KG1 (cell line): ENCODE data around the gene CFH.
"Not testable (repeated sequence)": the region's sequence is repeated elsewhere in the genome, so short reads cannot be mapped to it uniquely, and the experiment has no call there.

Experiments used
- DNase-seq: peaks from one replicate; lab custom pipeline; 2025; lab: John Stamatoyannopoulos, UW

CFH gene

DNA sequence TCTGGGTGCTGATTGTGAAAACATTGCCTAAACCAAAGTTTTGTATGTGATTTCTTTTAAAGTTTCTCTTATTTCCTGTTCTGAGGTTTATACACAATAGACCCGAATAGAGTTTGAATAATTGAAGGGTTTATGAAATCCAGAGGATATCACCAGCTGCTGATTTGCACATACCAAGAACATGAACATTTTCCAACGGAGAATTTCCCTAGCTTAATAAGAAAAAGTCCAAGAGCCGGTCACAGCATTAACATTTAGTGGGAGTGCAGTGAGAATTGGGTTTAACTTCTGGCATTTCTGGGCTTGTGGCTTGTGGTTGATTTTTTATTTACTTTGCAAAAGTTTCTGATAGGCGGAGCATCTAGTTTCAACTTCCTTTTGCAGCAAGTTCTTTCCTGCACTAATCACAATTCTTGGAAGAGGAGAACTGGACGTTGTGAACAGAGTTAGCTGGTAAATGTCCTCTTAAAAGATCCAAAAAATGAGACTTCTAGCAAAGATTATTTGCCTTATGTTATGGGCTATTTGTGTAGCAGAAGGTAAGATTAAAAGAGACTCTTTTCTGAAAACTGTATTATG lies at the start of gene CFH:
CFH (plus strand) TSS at position 407 of the 579 bp plus-strand sequence; CDS start at position 482, 75 bp downstream.
- peak; percentile 2 for DNase-seq

DNA sequence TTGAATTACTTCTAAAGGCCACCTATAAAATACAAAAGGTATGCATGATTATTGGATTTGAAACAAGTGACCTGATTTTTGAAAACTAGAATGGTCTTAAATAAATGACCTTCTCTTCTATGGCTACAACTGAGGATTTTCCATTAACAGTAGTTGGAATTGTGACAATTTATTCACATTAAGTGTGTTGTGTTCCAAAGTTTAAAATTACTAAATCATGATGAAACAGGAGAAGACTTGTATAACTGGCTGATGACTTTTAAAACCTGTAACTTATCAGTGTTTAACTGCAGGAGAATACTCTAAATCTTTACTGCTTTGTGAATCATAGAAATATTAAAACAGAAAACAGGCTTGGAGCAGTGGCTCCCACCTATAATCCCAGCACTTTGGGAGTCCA lies 48.2 kb upstream of the CFH start:
- DNase-seq: no peak

DNA sequence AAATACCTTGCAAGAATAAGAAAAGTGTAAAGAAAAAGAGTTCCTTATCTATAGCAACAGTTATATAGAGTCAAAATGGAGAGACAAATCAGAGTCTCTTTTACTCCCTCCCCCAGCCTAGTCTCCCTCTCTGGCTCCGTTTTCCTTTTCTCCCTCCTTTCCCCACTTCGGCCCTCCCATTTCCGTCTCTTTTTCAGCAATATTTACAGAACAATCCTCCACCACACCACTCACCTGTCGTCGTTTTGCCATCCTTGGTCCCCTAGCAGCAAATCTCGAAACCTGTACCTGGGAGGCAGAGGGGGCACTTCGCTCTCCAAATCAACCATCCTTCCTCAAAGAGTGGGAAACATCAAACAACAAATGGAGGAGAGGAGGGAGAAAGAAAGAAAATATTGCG lies 43.9 kb upstream of the CFH start:
- no peak for DNase-seq

DNA sequence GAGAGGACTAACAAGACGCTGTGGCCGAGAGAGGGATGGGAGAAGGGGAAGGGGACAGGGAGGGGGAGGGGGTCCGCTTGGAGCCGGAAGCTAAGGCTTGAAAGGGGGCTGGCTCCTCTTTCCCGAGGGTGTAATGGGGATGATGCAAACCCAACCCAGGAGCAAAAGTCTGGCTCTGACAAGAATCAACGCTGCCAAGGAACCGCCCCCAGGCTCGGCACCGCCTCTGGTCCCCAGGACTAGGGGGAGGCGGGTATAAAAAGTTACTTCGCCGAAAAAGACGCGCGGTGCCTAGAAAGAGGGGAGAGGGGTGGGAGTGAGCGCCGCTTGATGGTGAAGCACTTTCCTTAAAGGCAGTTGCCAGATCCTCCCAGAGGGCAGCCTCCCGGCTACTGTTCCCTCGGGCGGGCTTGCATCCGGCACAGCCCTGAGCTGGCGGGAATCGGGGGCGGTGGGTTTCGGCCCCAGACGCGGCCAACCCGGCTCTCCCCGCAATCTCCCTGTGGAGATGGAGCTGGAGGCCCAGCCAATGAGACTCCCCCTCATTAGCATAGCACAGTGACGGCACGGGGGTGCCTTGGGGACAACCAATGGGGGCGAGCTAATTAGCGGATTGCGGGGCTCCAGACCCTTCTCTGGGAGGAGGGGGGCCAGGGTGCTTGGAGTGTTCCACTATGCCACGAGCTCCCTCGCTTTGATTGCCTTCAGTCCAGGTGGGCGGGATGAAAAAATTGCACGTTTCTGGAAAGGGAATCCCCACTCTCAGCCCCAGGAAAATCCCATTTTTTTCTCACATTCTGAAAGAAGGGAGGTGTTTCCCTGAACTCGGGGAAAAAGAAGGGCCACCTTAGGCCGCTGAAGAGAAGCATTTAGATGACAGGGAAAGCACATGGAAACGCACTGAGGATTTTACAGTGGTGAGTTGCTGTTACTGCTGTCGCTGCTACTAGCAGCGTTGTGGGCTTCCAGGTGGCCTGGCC lies 43.2 kb upstream of the CFH start, which contains the start of gene KCNT2:
KCNT2 (minus strand) TSS at position 51 of the 980 bp plus-strand sequence. CDS start 131 bp downstream, outside the sequence.
- DNase-seq: no peak

DNA sequence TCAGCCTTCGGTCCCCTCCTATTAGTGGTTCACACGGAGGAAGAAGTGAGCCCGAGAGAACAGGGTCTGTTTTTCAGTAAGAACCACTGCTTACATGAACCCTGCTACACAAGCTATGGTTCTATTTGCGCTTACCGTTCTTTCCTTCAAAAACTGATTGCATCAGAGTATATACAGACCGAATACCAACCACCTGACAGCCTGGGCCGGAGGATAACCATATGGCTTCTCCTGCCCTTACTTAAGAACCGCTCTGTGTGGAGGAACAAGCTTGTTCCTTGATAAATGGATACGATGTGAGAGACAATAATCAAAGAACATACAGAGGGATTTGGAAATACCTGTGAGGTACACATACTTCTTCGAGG lies 42.5 kb upstream of the CFH start:
- DNase-seq: no peak

DNA sequence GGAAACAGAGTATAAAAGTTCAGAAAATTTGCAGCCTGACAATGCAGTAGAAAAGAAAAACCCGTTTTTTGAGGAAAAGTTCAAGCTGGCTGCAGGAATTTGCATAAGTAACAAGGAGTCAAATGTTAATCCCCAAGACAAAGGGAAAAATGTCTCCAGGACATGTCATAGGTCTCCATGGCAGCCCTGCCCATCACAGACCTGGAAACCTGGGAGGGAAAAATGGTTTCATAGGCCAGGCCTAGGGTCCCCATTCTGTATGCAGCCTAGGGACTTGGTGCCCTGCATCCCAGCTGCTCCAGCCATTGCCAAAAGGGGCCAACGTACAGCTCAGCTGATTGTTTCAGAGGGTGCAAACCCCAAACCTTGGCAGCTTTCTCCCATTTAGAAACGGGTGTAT lies 40.0 kb upstream of the CFH start:
- no peak for DNase-seq

DNA sequence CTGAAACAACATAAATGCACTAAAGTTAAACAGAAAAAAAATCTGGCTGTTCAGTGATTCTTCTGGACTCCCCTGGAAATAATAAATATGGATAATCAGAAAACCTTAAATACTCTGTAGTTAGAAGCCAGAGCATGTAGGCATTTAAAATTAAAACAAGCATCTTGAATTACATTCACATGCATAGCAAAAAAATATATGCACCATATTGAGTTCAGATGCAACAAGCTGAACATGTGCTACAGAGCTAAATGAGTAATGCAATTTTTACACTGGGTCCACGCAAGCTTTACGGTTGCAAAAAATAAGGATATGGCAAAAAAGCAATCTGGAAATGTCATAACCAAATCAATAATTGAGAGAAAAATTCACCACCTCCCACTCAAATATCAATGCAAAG lies 32.1 kb upstream of the CFH start:
- DNase-seq: no peak

DNA sequence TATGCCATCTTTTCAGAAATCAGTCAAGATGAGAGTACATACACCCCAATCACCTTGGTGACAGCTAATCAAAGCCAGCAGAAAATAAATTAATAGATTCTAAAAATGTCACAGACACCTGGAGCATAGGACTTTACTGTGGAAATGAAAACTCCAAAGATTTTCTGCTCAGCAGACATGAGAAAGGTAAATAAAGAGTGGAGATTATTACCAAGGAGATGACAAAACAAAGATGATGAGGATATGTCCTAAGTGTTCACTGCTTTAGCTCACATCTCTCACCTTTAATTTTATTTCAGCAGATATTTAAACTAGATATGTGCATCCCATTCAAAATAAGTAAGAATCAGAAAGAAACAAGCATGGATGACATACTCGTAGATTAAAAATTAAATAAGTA lies 28.8 kb upstream of the CFH start:
- no peak for DNase-seq

DNA sequence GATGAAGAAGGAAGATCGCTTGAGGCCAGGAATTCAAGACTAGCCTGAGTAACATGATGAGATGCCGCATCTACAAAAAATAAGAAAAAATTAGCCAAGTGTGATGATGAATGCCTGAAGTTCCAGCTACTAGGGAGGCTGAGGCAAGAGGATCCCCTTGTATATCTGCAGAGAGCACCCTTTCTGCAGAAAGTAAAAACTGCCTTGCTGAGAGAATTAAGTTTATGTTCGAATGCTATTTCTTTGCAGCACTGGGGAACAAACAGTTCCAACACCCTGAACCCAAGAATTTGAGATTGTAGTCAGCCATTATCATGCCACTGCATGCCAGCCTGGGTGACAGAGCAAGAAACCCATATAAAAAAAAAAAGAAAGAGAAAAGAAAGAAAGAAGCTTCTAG lies 23.0 kb upstream of the CFH start:
- no peak for DNase-seq

DNA sequence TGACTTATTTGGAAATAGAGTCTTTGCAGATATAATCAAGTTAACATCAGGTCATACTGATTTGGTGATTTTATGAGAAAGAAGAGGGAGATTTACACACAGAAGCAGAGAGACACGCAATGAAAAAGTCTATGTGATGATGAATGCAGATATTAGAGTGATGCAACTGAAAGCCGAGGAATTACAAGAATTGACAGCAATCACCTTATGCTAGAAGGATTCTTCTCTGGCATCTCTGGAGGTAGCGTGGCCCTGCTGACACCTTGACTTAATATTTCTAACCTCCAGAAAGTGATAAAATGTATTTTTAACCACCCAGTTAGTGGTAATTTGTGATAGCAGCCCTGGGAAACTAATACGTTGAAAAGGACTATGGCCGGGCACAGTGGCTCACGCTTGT lies 14.2 kb upstream of the CFH start:
- DNase-seq: no peak

DNA sequence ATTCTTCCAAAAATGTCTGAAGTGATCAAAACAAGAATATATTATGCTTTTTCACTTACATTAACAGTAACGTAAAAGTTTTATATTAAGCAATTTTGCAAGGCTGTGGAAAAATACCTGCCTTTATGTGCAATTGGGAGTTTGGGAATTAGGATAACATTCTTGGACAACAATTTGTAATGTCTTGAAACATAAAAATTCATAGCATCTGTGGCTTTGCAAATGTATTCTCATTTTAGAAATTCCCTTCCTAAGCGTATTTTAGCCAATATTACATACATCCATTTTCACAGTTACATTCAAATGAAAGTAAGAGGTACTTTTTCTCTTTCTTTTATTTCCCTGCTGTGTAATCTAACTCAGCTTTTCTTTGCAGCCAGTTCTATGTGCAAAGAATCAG lies 13.4 kb upstream of the CFH start:
- DNase-seq: no peak

DNA sequence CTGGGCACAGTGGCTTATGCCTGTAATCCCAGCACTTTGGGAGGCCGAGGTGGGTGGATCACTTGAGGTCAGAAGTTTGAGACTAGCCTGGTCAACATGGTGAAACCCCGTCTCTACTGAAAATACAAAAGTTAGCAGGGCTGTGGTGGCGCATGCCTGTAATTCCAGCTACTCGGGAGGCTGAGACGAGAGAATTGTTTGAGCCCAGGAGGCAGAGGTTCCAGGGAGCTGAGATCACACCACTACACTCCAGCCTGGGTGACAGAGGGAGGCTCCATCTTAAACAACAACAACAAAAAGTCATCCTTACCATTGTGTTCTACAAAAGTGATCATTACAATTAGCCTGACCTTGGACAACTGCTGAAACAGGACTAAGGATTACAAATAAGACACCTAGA lies 12.6 kb upstream of the CFH start:
- DNase-seq: not testable (repeated sequence)

DNA sequence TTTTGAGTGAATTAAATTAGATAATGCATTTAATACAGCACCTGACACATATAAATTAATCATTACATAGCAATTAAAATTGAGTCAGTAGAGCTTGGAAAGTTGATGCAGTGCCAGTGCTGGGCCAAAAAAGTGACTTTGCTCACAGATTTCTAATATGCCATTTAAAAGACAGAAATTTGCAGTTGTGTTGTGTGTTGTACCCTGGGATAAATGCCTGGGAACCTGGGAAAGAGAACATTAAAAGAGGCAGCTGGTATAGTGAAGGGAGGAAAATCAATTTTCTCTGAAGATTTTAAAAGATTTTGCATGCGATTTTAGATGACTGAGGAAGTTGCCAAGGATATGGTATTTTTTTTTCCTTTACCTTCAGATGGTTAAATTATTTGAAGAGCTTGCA lies 10.9 kb upstream of the CFH start:
- DNase-seq: no peak

DNA sequence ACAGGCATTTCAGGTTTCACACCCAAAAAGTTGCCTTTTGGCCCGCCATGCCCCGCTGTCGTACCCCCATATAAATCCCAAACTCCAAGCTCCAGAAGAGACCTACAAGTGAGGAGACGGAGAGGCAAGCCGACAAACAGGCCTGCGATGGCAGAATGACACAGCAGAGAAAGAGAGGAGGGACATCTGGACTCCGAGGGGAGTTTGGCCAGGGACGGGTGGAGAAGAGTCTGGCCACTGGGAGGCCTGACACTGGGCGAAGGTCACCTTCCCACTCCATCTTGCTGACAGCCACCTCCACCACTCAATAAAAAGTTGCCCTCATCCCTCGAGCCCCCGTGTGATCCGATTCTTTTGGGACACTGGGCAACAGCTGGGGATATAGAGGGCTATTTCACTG lies 1.9 kb upstream of the CFH start:
- DNase-seq: no peak

DNA sequence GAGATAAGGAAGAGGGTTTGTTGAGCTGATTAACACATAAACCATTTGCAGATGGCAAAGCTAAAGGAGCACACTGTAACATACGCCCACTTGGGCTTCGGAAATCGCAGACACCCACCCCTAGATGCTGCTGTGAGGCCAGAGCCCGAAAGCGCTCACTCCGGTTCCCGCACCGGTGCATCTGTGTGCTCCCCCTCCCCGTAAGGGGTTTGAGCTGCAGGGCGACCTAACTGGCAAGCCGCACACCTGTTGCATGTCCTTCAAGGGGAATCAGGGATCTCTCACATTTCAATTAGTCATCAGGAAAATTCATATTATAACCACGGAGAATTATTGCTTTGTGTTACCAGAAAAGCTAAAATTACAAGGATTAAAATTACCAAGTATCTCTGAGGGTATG lies 1.4 kb upstream of the CFH start:
- DNase-seq: no peak

DNA sequence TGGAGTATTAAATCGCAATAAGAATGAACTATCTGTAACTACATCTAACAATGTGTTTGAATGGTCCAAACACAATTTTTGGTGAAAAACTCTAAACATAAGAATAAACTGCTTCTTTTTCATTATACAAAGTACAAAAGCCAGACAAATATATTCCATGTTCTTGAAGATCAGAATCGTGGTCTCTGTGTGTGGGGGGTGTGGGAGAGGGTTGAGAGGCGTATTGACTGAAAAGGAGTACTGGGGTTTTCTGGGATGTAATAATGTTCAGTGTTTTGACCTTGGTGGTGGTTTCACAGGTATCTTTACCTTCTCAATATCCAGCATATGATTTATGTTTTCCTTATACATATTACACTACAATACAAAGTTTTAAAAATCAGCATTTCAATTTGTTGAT lies 764 bp upstream of the CFH start:
- no peak for DNase-seq

DNA sequence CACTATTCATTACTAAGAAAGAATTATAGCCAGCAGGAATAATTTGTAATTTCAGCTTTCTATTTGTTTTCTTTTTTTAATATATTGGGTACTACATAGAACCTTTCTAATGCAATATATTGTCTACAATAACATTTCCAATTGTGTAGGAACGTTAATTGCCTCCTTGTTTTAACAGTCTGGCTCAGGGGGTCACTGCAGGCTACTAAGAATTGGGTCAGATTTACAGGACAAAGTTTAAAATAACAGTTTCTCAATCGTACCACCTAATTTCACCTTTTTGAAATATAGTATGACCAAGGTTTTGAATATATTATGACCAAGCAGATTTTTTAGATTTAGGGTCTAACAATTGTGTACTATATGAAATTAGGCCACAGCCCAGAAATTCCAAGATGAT lies 2.4 kb downstream of the CFH start:
- DNase-seq: no peak

DNA sequence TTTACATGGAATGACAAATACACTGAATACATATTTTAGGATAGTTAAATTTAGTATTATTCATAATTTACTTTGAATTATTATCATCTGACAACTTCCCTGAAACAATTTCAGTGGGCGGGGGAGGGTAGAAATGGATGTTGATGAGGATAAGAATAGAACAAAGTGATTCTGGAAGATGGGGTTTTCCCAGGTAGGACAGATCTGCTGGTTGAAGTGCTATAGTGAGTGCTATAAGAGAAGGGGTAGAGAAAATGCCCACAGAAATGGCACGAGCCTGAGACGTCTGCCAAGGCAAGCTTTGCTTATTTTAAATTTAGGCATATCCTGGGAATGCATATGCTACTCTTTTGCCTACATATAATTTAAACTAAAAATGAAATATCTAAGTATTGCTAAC lies 3.2 kb downstream of the CFH start:
- DNase-seq: no peak

DNA sequence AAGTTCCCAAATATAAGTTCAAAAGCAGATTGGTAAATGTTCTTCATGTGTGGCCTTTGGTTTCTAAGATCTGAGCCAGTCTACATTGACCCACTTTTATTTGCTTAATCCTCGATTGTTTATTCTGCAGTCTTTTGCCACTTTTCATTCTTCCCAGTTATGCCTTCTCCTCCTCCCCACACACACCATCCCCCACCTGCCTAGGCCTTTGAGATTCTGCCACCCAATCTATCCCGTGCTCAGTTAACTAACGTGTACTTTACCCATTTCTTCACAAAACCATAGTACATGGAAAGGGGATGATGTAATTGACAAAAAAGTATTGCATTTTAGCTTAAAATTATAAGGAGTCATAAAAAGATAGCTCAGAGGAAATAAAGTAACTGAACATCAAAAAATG lies 3.7 kb downstream of the CFH start:
- no peak for DNase-seq

DNA sequence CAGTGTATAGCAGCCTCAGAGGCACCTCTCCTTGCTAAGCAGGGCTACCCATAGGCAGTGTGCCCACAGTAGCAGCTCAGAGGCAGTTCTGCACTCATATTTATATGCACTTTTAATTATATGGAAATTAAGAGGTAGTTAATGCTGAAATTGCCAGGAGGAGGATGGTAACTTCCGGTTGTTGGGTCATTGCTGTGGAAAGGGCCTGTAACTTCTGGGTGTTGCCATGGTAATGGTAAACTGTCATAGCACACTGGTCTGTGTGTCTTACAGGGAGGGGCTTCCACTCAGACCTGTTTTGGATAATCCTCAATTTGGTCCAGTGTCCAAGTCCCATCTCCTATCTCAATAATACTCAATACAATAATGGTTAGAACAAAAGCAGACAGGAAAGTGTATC lies 7.6 kb downstream of the CFH start:
- DNase-seq: no peak

DNA sequence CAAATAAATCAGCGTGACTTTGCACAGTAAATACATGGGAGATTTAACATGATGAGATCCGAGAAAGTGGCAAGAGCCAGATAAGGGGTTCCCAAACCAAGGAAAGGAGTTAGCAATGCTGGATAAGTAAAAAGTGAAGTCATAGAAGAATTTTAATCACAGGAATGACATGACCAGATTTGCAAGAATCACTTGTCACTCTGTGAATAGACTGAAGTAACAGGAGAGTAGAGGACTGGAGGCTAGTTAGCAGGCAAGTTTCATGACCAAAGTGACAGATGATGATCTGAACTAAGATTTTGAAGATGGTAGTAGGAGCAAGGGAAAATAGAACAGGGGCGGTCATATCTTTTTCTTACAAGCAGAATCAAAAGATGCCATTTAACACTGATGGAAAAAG lies 8.4 kb downstream of the CFH start:
- DNase-seq: no peak

DNA sequence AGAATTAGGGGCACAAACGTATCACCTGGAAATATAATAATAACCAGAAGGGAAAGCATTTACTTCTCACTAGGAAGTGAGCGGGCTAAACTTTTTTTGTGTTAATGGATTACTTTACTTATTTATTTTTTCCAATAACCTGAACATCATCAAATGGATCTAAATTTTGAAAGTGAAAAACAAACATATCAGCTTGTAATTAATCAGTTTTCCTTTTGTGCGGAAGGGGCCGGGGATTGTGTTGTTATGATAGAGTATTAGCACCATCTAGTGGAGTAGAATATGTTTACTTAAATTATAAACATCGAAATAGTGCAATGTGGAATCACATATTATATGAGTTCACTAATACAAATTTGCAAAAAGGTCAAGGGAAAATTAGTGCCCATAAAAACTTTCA lies 9.0 kb downstream of the CFH start:
- peak; percentile 57 for DNase-seq

DNA sequence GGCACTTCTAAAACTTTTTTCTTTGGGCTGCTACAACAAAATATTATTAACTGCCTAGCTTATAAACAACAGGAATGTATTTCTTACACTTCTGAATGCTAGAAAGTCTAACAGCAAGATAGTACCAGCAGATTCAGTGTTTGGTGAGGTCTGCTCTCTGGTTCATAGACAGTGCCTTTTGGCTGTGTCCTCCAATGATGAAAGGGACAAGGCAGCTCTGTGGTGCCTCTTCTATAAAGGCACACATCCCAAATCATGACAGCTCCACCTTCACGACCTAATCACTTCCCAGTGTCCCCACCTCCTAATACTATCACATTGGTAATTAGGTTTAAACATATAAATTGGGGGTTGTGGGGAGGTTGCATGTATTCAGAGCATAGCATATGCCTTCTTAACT lies 9.5 kb downstream of the CFH start:
- DNase-seq: no peak

DNA sequence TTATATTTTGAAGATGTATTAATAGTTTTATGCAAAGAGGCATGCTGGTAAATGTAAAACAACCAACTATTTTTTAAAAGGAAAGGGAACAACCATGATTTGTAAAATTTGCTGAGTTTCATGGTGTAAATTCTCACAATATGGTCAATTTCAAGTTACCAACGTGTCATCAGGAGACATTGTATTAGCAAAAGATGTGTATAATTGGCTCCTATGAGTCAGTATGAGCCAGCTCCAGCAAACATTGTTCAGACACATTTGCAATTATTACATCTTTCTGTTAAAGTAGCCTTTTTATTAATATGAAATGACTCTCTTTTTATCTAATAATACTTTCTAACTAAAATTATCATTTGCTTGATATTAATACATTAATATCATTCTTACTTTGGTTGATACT lies 15.3 kb downstream of the CFH start:
- DNase-seq: no peak
